ENCODE data around the gene SLC1A2. TPM values are rescaled to one million over a fixed set of nuclear protein-coding genes. Genes with fewer than 3 reads are reported as not detected.

Gene SLC1A2
- not detected in 2 replicates for total RNA-seq

GRCh38 chr11:35419184-35419829 lies at the start of gene SLC1A2:
TSS of gene SLC1A2 (minus strand) at chr11:35419558. CDS start at chr11:35418966, 592 bp downstream.

Small RNA genes lying within 50 kb of the gene (small RNA-seq; reads per million reads assigned to genes)
- not detected for gene AC090625.1

Other genes with a start within 250 kb of the SLC1A2 start
- 0.11 and 0.79 TPM in 2 replicates for gene PAMR1, start 106.1 kb upstream of the SLC1A2 start, total RNA-seq
- 0.79 and 6.5 TPM in 2 replicates for gene FJX1, start 198.9 kb upstream of the SLC1A2 start, total RNA-seq
- 12.6 and 20.9 TPM in 2 replicates for gene TRIM44, start 243.2 kb upstream of the SLC1A2 start, total RNA-seq